Measurements from ENCODE around the gene GALNT6.

DNA sequence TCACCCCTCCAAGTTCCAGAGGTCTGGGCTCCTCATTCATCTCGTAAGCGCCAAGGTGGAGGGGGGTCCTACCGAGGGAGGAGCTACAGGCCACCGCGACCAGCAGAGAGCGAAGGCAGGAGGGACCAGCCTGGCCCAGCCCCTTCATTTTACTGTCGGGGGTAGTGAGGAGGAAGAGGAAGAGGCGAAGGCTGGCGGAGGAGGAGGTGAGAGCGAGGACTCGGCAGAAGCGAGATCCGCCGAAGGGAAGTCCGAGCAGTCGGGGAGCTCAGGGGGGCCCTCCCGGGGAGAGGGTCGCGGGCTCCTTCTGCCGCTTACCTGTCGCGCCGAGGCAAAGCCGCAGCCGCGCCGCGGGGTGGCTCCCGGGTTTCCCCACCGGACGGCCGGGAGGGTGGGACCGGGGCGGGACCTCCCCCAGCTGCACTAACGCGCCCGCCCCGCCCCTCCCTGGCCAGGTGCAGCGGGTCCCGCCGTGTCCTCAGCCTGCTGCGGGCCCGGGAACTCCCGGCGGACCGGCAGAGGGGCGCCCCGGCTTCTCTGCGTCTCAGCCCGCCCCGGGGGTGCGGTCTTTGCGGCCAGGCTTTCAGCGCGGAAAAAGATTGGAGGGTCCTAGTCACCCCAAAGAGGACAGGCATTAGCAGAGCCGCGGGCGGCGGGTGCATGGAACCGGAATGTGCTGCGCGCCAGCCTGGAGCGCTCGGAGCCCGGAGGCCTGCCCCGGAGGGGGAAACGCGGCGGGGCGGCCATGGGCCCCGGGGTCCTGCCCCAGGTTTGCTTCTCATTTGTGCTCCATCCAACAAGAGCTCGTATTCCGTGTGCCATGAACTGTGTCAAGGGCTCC, at the start of gene GALNT6:
- TF ChIP-seq, protein P1, sequence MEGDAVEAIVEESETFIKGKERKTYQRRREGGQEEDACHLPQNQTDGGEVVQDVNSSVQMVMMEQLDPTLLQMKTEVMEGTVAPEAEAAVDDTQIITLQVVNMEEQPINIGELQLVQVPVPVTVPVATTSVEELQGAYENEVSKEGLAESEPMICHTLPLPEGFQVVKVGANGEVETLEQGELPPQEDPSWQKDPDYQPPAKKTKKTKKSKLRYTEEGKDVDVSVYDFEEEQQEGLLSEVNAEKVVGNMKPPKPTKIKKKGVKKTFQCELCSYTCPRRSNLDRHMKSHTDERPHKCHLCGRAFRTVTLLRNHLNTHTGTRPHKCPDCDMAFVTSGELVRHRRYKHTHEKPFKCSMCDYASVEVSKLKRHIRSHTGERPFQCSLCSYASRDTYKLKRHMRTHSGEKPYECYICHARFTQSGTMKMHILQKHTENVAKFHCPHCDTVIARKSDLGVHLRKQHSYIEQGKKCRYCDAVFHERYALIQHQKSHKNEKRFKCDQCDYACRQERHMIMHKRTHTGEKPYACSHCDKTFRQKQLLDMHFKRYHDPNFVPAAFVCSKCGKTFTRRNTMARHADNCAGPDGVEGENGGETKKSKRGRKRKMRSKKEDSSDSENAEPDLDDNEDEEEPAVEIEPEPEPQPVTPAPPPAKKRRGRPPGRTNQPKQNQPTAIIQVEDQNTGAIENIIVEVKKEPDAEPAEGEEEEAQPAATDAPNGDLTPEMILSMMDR (IDR thresholded peaks at IDR 0.05; ENCODE audit: low read depth, low read length): no peak
- TF ChIP-seq EZH2phosphoT487 (IDR thresholded peaks at IDR 0.05; ENCODE audit: low read depth): no peak

Data from OCI-LY3 (cell line).